ENCODE measurements around the gene EMP2.

Gene EMP2, protein sequence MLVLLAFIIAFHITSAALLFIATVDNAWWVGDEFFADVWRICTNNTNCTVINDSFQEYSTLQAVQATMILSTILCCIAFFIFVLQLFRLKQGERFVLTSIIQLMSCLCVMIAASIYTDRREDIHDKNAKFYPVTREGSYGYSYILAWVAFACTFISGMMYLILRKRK

DNA sequence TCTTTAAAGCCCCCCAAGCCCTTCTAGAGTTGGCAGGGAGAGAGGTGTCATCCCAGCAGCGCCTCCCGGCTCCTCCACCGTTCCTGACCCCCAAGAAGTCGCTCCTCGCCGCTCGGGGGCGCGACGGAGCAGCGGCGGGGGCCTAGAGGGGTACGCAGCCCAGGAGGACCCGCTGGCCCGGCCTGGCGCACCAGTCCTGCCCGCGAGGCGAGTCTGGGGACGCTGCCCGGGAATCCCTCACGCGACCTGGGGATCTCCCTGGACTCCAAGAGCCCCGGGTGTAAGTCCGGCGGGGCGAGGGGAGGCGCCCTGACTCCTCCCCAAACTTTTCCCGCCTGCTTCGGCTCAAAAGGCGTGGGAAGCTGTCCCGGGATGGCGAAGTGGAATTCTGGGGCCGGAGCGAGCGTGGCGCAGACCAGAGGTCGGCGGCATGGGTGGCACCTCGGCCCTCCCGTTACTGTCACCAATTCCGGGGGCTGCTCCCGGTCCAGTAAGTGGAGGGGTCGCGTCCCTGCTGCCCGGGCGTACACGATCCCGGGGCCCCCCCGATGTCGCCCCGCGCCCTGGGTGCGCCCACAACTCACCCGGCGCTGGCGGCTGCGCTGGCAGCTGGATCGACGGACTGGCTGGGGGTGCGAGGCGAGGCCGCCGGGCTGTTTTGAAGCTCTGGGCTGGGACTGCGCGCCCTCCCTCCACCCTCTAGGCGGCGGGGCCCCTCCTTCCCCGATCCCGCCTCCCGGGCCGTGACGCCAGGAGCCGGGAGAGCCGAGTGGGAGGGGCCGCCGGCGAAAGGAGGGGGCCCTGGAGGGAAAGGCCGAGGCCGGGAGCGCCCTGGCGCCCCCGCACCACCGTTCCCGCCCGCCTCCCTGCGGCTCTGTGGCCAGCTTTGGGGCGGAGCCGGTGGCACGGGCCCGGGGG, at the start of gene EMP2:
EMP2 (minus strand) TSS at position 634 of the 918 bp plus-strand sequence. CDS start 32,981 bp downstream, outside the sequence.
- in situ Hi-C loops (cut with MboI; ENCODE audit: low sequenced_read_pairs, unreplicated experiment): no loop called here
- DNase-seq (ENCODE audit: low spot score): peak; percentile 73
- TF ChIP-seq, protein P1, sequence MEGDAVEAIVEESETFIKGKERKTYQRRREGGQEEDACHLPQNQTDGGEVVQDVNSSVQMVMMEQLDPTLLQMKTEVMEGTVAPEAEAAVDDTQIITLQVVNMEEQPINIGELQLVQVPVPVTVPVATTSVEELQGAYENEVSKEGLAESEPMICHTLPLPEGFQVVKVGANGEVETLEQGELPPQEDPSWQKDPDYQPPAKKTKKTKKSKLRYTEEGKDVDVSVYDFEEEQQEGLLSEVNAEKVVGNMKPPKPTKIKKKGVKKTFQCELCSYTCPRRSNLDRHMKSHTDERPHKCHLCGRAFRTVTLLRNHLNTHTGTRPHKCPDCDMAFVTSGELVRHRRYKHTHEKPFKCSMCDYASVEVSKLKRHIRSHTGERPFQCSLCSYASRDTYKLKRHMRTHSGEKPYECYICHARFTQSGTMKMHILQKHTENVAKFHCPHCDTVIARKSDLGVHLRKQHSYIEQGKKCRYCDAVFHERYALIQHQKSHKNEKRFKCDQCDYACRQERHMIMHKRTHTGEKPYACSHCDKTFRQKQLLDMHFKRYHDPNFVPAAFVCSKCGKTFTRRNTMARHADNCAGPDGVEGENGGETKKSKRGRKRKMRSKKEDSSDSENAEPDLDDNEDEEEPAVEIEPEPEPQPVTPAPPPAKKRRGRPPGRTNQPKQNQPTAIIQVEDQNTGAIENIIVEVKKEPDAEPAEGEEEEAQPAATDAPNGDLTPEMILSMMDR (IDR thresholded peaks at IDR 0.05; ENCODE audit: borderline replicate concordance, control extremely low read depth, extremely low read depth, insufficient read depth, missing control alignments): peak; percentile 39

DNA sequence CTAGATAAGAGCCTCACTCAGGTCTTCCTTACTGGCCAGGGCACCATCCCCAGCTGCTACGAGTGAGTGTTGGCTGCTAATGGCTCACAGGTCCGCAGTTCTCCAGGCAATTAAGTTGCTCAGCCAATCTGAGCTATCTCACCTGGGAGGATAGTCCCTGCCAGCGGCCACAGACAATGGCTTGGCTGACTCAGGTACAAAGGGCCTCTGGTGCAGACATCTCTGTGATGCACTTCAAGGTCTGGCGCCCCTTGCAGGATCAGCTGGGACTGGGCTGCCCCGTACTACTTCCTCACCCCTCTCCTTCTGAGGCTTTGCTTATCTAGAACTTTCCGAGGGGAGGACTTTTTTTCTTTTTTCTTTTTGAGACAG, 49.2 kb upstream of the EMP2 start:
- DNase-seq (ENCODE audit: low spot score): no peak
- in situ Hi-C loops (cut with MboI; ENCODE audit: low sequenced_read_pairs, unreplicated experiment): no loop called here
- TF ChIP-seq, protein P1 (IDR thresholded peaks at IDR 0.05; ENCODE audit: borderline replicate concordance, control extremely low read depth, extremely low read depth, insufficient read depth, missing control alignments): no peak

DNA sequence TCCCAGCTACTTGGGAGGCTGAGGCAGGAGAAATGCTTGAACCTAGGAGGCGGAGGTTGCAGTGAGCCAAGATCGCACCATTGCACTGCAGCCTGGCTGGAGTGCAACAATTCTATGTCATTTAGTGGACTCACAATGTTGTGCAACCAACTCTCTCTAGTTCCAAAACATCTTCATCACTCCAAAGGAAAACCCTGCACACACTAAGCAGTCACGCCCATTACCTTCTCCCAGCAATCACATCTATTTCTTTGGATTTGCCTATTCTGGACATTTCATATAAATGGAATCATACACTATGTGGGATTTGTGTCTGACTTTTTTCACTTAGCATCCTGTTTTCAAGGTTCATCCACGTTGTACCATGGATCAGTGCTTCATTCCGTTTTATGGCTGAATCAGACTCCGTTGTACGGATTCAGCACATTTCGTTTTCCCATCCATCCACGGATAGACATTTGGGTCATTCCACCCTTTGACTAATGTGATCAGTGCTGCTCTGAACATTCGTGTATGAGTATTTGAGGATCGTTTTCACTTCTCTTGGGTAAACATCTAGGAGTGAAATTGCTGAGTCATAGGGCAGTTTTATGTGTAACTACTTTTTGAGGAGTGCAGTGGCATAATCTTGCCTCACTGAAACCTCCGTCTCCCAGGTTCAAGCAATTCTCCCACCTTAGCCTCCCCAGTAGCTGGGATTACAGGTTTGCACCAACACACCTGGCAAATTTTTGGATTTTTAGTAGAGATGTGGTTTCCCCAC, 45.4 kb upstream of the EMP2 start:
- DNase-seq (ENCODE audit: low spot score): no peak
- TF ChIP-seq, protein P1 (IDR thresholded peaks at IDR 0.05; ENCODE audit: borderline replicate concordance, control extremely low read depth, extremely low read depth, insufficient read depth, missing control alignments): no peak
- in situ Hi-C loops (cut with MboI; ENCODE audit: low sequenced_read_pairs, unreplicated experiment): no loop called here

DNA sequence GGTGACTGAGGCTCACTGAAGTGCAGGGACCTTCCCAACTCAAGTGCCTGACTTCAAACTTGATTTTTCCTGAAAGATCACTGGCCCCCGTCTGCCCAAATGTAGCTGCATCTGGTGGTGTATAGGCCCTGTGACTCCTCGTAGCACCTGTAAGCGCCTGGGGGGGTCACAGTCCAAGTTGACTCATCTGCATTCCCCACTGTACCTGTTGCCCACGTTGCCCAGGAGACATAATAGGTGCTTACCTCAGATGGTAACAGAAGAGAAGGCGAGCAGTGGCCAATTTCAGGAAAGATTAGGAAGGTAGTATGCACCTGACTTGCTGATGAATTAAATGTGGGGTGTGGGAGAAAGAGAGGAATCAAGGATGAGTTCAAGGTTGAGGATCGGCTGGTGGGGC, 44.1 kb upstream of the EMP2 start:
- in situ Hi-C loops (cut with MboI; ENCODE audit: low sequenced_read_pairs, unreplicated experiment): no loop called here
- TF ChIP-seq, protein P1 (IDR thresholded peaks at IDR 0.05; ENCODE audit: borderline replicate concordance, control extremely low read depth, extremely low read depth, insufficient read depth, missing control alignments): no peak
- no peak for DNase-seq (ENCODE audit: low spot score)

DNA sequence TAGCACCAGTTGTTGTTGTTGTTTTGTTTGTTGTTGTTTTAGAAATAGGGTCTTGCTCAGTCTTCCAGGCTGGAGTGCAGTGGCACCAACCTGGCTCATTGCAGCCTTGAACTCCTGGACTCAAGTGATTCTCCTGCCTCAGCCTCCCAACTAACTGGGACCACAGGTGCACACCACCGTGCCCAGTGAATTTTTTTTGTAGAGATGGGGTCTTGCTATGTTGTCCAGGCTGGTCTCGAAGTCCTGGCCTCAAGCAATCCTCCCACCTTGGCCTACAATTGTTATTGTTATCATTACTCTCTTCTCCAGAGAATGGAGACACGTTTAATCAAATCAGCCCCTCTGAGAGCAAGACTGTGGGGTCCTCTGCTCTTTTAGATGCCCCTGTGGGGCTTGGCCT, 42.7 kb upstream of the EMP2 start:
- in situ Hi-C loops (cut with MboI; ENCODE audit: low sequenced_read_pairs, unreplicated experiment): no loop called here
- TF ChIP-seq, protein P1 (IDR thresholded peaks at IDR 0.05; ENCODE audit: borderline replicate concordance, control extremely low read depth, extremely low read depth, insufficient read depth, missing control alignments): no peak
- DNase-seq (ENCODE audit: low spot score): no peak

All from GM13976 (cell line).